ENCODE data around the gene OR7C2. TPM values are rescaled to one million over a fixed set of nuclear protein-coding genes. Genes with fewer than 3 reads are reported as not detected.
A peak's percentile ranks its signal among the peaks of the same experiment; 100 is the strongest.

Gene OR7C2
- total and polyA plus RNA-seq, 2 experiments from 2014 or later = not detected

GRCh38 chr19:14916848-14917247, 24.4 kb upstream of the OR7C2 start:
- peaks cover 11% of the 10 kb centered on the region; the same call in 1 of the 3 replicates for H3K36me3 Mint-ChIP-seq (ENCODE audit: low read depth)
- Histone ChIP-seq H3K4me1 (ENCODE audit: insufficient read depth) (no peaks in the 10 kb centered on the region), H3K36me3 (ENCODE audit: insufficient read depth) (no peaks in the 10 kb centered on the region), H2AFZ (no peak overlapping the region), H3K4me3 (no peak overlapping the region), H3K4me2 (no peak overlapping the region), H3K79me2 (replicated peaks; ENCODE audit: insufficient read depth) (no peaks in the 10 kb centered on the region), H3K27ac (ENCODE audit: low read depth) (no peak overlapping the region), H3F3A (replicated peaks; ENCODE audit: low read depth) (no peaks in the 10 kb centered on the region), H3K9me2 (ENCODE audit: insufficient read depth) (no peaks in the 10 kb centered on the region), H4K20me1 (replicated peaks; ENCODE audit: insufficient read depth) (no peaks in the 10 kb centered on the region), H3K27me3 (ENCODE audit: insufficient read depth) (no peaks in the 10 kb centered on the region)
- peaks cover 4% of the 10 kb centered on the region for H3K27me3 Mint-ChIP-seq (ENCODE audit: insufficient read depth, low read depth, poor library complexity)
- ATAC-seq = peak; percentile 57
- DNase-seq (ENCODE audit: low spot score) = peak; percentile 65
- no peak overlapping the region for H3K4me3 Mint-ChIP-seq
- H3K9me3 Mint-ChIP-seq = peaks cover 89% of the 10 kb centered on the region
- no peak overlapping the region for H3K27ac Mint-ChIP-seq
- no peaks in the 10 kb centered on the region for H3K4me1 Mint-ChIP-seq
- TF ChIP-seq POLR2AphosphoS5 (IDR thresholded peaks at IDR 0.05; ENCODE audit: low read depth) = no peak
- TF ChIP-seq CTCF (conservative IDR thresholded peaks at IDR 0.05; ENCODE audit: low read depth in 2 of 2) = peak; percentile 42 to 47

- Mint-ChIP-seq H3K4me1 (no peaks in the 10 kb centered on the region), H3K27ac (no peak overlapping the region)
Measured at GRCh38 chr19:14933506-14933905, 7.8 kb upstream of the OR7C2 start.

More at GRCh38 chr19:14933506-14933905, 7.8 kb upstream of the OR7C2 start:
- Histone ChIP-seq H3K4me1 (ENCODE audit: insufficient read depth) (no peaks in the 10 kb centered on the region), H3K4me2 (no peak overlapping the region), H3K27me3 (ENCODE audit: insufficient read depth) (no peaks in the 10 kb centered on the region), H2AFZ (no peak overlapping the region), H3K36me3 (ENCODE audit: insufficient read depth) (no peaks in the 10 kb centered on the region), H3K9me2 (ENCODE audit: insufficient read depth) (no peaks in the 10 kb centered on the region), H3K4me3 (no peak overlapping the region), H3K27ac (ENCODE audit: low read depth) (no peak overlapping the region), H4K20me1 (replicated peaks; ENCODE audit: insufficient read depth) (no peaks in the 10 kb centered on the region), H3K79me2 (replicated peaks; ENCODE audit: insufficient read depth) (no peaks in the 10 kb centered on the region), H3F3A (replicated peaks; ENCODE audit: low read depth) (no peaks in the 10 kb centered on the region)
- peaks cover 73% of the 10 kb centered on the region for H3K9me3 Mint-ChIP-seq
- ATAC-seq (no peak), DNase-seq (ENCODE audit: low spot score) (no peak)
- TF ChIP-seq, protein P1, sequence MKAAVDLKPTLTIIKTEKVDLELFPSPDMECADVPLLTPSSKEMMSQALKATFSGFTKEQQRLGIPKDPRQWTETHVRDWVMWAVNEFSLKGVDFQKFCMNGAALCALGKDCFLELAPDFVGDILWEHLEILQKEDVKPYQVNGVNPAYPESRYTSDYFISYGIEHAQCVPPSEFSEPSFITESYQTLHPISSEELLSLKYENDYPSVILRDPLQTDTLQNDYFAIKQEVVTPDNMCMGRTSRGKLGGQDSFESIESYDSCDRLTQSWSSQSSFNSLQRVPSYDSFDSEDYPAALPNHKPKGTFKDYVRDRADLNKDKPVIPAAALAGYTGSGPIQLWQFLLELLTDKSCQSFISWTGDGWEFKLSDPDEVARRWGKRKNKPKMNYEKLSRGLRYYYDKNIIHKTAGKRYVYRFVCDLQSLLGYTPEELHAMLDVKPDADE (IDR thresholded peaks at IDR 0.05) = no peak
- no peak for TF ChIP-seq POLR2AphosphoS5 (IDR thresholded peaks at IDR 0.05; ENCODE audit: low read depth)
- TF ChIP-seq ZNF331 (CRISPR knock-in tag; IDR thresholded peaks at IDR 0.05; ENCODE audit: low read depth) = no peak
- no peak for TF ChIP-seq STAT1 (IDR thresholded peaks at IDR 0.05; ENCODE audit: unreplicated experiment)
- no peak for TF ChIP-seq ZNF114 (CRISPR knock-in tag; IDR thresholded peaks at IDR 0.05)
- TF ChIP-seq JUNB (IDR thresholded peaks at IDR 0.05; ENCODE audit: unreplicated experiment) = no peak
- TF ChIP-seq, protein P2, sequence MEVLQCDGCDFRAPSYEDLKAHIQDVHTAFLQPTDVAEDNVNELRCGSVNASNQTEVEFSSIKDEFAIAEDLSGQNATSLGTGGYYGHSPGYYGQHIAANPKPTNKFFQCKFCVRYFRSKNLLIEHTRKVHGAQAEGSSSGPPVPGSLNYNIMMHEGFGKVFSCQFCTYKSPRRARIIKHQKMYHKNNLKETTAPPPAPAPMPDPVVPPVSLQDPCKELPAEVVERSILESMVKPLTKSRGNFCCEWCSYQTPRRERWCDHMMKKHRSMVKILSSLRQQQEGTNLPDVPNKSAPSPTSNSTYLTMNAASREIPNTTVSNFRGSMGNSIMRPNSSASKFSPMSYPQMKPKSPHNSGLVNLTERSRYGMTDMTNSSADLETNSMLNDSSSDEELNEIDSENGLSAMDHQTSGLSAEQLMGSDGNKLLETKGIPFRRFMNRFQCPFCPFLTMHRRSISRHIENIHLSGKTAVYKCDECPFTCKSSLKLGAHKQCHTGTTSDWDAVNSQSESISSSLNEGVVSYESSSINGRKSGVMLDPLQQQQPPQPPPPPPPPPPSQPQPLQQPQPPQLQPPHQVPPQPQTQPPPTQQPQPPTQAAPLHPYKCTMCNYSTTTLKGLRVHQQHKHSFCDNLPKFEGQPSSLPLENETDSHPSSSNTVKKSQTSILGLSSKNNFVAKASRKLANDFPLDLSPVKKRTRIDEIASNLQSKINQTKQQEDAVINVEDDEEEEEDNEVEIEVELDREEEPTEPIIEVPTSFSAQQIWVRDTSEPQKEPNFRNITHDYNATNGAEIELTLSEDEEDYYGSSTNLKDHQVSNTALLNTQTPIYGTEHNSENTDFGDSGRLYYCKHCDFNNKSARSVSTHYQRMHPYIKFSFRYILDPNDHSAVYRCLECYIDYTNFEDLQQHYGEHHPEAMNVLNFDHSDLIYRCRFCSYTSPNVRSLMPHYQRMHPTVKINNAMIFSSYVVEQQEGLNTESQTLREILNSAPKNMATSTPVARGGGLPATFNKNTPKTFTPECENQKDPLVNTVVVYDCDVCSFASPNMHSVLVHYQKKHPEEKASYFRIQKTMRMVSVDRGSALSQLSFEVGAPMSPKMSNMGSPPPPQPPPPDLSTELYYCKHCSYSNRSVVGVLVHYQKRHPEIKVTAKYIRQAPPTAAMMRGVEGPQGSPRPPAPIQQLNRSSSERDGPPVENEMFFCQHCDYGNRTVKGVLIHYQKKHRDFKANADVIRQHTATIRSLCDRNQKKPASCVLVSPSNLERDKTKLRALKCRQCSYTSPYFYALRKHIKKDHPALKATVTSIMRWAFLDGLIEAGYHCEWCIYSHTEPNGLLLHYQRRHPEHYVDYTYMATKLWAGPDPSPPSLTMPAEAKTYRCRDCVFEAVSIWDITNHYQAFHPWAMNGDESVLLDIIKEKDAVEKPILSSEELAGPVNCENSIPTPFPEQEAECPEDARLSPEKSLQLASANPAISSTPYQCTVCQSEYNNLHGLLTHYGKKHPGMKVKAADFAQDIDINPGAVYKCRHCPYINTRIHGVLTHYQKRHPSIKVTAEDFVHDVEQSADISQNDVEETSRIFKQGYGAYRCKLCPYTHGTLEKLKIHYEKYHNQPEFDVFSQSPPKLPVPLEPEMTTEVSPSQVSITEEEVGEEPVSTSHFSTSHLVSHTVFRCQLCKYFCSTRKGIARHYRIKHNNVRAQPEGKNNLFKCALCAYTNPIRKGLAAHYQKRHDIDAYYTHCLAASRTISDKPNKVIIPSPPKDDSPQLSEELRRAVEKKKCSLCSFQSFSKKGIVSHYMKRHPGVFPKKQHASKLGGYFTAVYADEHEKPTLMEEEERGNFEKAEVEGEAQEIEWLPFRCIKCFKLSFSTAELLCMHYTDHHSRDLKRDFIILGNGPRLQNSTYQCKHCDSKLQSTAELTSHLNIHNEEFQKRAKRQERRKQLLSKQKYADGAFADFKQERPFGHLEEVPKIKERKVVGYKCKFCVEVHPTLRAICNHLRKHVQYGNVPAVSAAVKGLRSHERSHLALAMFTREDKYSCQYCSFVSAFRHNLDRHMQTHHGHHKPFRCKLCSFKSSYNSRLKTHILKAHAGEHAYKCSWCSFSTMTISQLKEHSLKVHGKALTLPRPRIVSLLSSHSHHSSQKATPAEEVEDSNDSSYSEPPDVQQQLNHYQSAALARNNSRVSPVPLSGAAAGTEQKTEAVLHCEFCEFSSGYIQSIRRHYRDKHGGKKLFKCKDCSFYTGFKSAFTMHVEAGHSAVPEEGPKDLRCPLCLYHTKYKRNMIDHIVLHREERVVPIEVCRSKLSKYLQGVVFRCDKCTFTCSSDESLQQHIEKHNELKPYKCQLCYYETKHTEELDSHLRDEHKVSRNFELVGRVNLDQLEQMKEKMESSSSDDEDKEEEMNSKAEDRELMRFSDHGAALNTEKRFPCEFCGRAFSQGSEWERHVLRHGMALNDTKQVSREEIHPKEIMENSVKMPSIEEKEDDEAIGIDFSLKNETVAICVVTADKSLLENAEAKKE (CRISPR knock-in tag; IDR thresholded peaks at IDR 0.05) = no peak
- TF ChIP-seq CTCF (conservative IDR thresholded peaks at IDR 0.05; ENCODE audit: low read depth in 2 of 2) = no peak
- TF ChIP-seq NANOG (IDR thresholded peaks at IDR 0.05; ENCODE audit: borderline replicate concordance) = no peak
- TF ChIP-seq CREB1 (CRISPR knock-in tag; IDR thresholded peaks at IDR 0.05; ENCODE audit: low read depth) = no peak
- no peak overlapping the region for H3K4me3 Mint-ChIP-seq
- peaks cover 8% of the 10 kb centered on the region; the same call in 2 of the 3 replicates for H3K36me3 Mint-ChIP-seq (ENCODE audit: low read depth)
- peaks cover 8% of the 10 kb centered on the region for H3K27me3 Mint-ChIP-seq (ENCODE audit: insufficient read depth, low read depth, poor library complexity)

Data from GM23338 (cell line).